WTC11 (cell line): Measurements from ENCODE around the gene VEGFB. TPM values are rescaled to one million over a fixed set of nuclear protein-coding genes. Genes with fewer than 3 reads are reported as not detected.
A peak's percentile ranks its signal among the peaks of the same experiment; 100 is the strongest.

Source experiments
- ATAC-seq: fragments of 200-7000 bp; cut with Tn5 transposase; 2 replicates; pipeline ENCODE4 v1.10.0; 2021; ENCODE audit warnings: mild to moderate bottlenecking, moderate library complexity
- CTCF ChIA-PET: fragments of 300-600 bp; sonication (Branson Sonifier 250); formaldehyde crosslinking; loops from one replicate; lab custom pipeline; 2021; ENCODE audit warnings: antibody characterized with exemption; lab: Charles Lee
- POLR2A ChIA-PET: fragments of 350-600 bp; sonication (Branson Sonifier 250); formaldehyde crosslinking; loops from one replicate; lab custom pipeline; 2021; ENCODE audit warnings: antibody characterized with exemption; lab: Charles Lee
- DNase-seq: peaks from one replicate; pipeline ENCODE4 v3.0.0; 2021; ENCODE audit warnings: low spot score
- H3K27ac Mint-ChIP-seq: 2 replicates; pipeline ENCODE4 v1.8.0; 2021; ENCODE audit warnings: mixed read lengths
- H3K27me3 Mint-ChIP-seq: 2 replicates; pipeline ENCODE4 v1.8.0; 2021; ENCODE audit warnings: low read depth, mild to moderate bottlenecking, moderate library complexity, mixed read lengths
- H3K36me3 Mint-ChIP-seq: 2 replicates; pipeline ENCODE4 v1.8.0; 2021; ENCODE audit warnings: mixed read lengths
- H3K4me1 Mint-ChIP-seq: 2 replicates; pipeline ENCODE4 v1.8.0; 2022; ENCODE audit warnings: mixed read lengths
- H3K4me3 Mint-ChIP-seq: 2 replicates; pipeline ENCODE4 v1.8.0; 2021; ENCODE audit warnings: mild to moderate bottlenecking, moderate library complexity, mixed read lengths
- H3K9me3 Mint-ChIP-seq: 2 replicates; pipeline ENCODE4 v1.8.0; 2021; ENCODE audit warnings: mixed read lengths
- FOXK1 ChIP-seq: sonication (generic); formaldehyde crosslinking; IDR thresholded peaks from 2 replicates; pipeline ENCODE4 v1.8.0; 2022; ENCODE audit warnings: mild to moderate bottlenecking, moderate library complexity, missing genetic modification reagents
- JUN ChIP-seq: sonication (generic); formaldehyde crosslinking; IDR thresholded peaks from 2 replicates; pipeline ENCODE4 v1.8.0; 2023; ENCODE audit warnings: mild to moderate bottlenecking, missing genetic modification reagents
- PRDM15 ChIP-seq: sonication (generic); formaldehyde crosslinking; IDR thresholded peaks from 2 replicates; pipeline ENCODE4 v1.8.0; 2022; ENCODE audit warnings: missing genetic modification reagents
- SMAD4 ChIP-seq: sonication (generic); formaldehyde crosslinking; IDR thresholded peaks from 2 replicates; pipeline ENCODE4 v1.8.0; 2022; ENCODE audit warnings: mild to moderate bottlenecking, missing genetic modification reagents
- SOX15 ChIP-seq: fragments of 250-450 bp; sonication (Bioruptor Pico); IDR thresholded peaks from 2 replicates; pipeline ENCODE4 v1.9.0; 2021; ENCODE audit warnings: mild to moderate bottlenecking
- ZNF396 ChIP-seq: fragments of 250-450 bp; sonication (Bioruptor Pico); IDR thresholded peaks from 2 replicates; pipeline ENCODE4 v1.8.0; 2021; ENCODE audit warnings: mild to moderate bottlenecking, moderate library complexity, borderline replicate concordance
- total RNA-seq: library from RNA; stranded (reverse); gene quantifications from 3 replicates; pipeline ENCODE4 v1.2.3, GENCODE V29; 2021
- TF ChIP-seq, protein P1 (sequence below): sonication (generic); formaldehyde crosslinking; conservative IDR thresholded peaks from 2 replicates; pipeline ENCODE4 v1.8.1; 2023; ENCODE audit warnings: mild to moderate bottlenecking, low read depth, missing genetic modification reagents, moderate library complexity
- TF ChIP-seq, protein P2 (sequence below): sonication (generic); formaldehyde crosslinking; IDR thresholded peaks from 2 replicates; pipeline ENCODE4 v1.8.1; 2023; ENCODE audit warnings: mild to moderate bottlenecking, missing genetic modification reagents, borderline replicate concordance
- TF ChIP-seq, protein P3 (sequence below): sonication (generic); formaldehyde crosslinking; IDR thresholded peaks from 2 replicates; pipeline ENCODE4 v1.8.0; 2022; ENCODE audit warnings: mild to moderate bottlenecking, missing genetic modification reagents
- TF ChIP-seq, protein P4 (sequence below): fragments of 250-450 bp; sonication (Bioruptor Pico); conservative IDR thresholded peaks from 2 replicates; pipeline ENCODE4 v1.9.0; 2021; ENCODE audit warnings: mild to moderate bottlenecking

Gene VEGFB
- total RNA-seq, 1 experiment from 2014 or later: 51.7 TPM

- H3K27me3 Mint-ChIP-seq: no peaks in the 10 kb centered on the region
- H3K9me3 Mint-ChIP-seq: no peaks in the 10 kb centered on the region
- CTCF ChIA-PET: interaction anchor here (0.7 to 5.4 kb wide), 4 partner anchors 47 to 139 kb away, joined by 3 to 76 read pairs (median 35); partner anchors contain the start of gene PLCB3
- TF ChIP-seq SOX15 (CRISPR knock-in tag) (no peak), JUN (no peak), SMAD4 (CRISPR knock-in tag) (no peak), ZNF396 (CRISPR knock-in tag) (no peak), PRDM15 (CRISPR knock-in tag) (no peak), FOXK1 (CRISPR knock-in tag) (no peak)
- TF ChIP-seq, protein P1, sequence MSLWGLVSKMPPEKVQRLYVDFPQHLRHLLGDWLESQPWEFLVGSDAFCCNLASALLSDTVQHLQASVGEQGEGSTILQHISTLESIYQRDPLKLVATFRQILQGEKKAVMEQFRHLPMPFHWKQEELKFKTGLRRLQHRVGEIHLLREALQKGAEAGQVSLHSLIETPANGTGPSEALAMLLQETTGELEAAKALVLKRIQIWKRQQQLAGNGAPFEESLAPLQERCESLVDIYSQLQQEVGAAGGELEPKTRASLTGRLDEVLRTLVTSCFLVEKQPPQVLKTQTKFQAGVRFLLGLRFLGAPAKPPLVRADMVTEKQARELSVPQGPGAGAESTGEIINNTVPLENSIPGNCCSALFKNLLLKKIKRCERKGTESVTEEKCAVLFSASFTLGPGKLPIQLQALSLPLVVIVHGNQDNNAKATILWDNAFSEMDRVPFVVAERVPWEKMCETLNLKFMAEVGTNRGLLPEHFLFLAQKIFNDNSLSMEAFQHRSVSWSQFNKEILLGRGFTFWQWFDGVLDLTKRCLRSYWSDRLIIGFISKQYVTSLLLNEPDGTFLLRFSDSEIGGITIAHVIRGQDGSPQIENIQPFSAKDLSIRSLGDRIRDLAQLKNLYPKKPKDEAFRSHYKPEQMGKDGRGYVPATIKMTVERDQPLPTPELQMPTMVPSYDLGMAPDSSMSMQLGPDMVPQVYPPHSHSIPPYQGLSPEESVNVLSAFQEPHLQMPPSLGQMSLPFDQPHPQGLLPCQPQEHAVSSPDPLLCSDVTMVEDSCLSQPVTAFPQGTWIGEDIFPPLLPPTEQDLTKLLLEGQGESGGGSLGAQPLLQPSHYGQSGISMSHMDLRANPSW (CRISPR knock-in tag): no peak
- TF ChIP-seq, protein P2, sequence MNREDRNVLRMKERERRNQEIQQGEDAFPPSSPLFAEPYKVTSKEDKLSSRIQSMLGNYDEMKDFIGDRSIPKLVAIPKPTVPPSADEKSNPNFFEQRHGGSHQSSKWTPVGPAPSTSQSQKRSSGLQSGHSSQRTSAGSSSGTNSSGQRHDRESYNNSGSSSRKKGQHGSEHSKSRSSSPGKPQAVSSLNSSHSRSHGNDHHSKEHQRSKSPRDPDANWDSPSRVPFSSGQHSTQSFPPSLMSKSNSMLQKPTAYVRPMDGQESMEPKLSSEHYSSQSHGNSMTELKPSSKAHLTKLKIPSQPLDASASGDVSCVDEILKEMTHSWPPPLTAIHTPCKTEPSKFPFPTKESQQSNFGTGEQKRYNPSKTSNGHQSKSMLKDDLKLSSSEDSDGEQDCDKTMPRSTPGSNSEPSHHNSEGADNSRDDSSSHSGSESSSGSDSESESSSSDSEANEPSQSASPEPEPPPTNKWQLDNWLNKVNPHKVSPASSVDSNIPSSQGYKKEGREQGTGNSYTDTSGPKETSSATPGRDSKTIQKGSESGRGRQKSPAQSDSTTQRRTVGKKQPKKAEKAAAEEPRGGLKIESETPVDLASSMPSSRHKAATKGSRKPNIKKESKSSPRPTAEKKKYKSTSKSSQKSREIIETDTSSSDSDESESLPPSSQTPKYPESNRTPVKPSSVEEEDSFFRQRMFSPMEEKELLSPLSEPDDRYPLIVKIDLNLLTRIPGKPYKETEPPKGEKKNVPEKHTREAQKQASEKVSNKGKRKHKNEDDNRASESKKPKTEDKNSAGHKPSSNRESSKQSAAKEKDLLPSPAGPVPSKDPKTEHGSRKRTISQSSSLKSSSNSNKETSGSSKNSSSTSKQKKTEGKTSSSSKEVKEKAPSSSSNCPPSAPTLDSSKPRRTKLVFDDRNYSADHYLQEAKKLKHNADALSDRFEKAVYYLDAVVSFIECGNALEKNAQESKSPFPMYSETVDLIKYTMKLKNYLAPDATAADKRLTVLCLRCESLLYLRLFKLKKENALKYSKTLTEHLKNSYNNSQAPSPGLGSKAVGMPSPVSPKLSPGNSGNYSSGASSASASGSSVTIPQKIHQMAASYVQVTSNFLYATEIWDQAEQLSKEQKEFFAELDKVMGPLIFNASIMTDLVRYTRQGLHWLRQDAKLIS (CRISPR knock-in tag): no peak
- TF ChIP-seq, protein P3, sequence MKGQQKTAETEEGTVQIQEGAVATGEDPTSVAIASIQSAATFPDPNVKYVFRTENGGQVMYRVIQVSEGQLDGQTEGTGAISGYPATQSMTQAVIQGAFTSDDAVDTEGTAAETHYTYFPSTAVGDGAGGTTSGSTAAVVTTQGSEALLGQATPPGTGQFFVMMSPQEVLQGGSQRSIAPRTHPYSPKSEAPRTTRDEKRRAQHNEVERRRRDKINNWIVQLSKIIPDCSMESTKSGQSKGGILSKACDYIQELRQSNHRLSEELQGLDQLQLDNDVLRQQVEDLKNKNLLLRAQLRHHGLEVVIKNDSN (CRISPR knock-in tag): no peak
- TF ChIP-seq, protein P4, sequence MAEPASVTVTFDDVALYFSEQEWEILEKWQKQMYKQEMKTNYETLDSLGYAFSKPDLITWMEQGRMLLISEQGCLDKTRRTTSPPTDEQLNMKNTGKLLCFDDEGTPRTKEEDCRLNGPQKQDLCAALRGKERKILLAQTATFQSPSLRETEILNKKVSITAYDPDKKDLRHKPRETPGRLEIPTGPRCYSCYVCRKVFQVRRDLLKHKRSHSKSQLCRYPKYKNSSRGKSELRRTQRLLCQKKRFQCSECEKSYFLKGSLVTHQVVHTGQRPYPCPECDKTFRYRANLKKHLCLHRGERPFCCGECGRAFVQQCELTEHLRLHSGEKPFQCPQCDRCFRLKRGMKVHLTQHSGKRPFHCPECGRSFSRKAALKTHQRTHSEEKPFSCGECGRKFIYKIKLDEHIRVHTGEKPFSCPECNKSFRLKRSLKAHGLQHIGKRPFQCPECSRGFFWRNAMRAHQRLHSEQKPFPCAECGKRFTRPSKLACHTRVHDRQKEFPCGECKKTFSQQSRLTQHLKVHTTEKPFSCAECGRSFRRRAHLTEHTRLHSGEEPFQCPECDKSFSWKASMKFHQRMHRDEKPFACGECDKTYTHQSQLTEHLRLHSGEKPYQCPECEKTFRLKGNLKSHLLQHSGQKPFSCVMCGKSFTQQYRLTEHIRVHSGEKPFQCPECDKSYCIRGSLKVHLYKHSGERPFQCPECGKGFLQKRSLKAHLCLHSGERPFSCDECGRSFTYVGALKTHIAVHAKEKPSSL (CRISPR knock-in tag): no peak
- H3K27ac Mint-ChIP-seq: peak overlapping the region; percentile 65; the same call in 1 of the 2 replicates
- ATAC-seq: no peak
- peaks cover 6% of the 10 kb centered on the region for H3K4me1 Mint-ChIP-seq
- POLR2A ChIA-PET: interaction anchor here (0.5 kb wide), 1 partner anchor 12 kb away, joined by 3 read pairs; no protein-coding TSS in a partner anchor
- H3K4me3 Mint-ChIP-seq: no peak overlapping the region
- peaks cover 61% of the 10 kb centered on the region for H3K36me3 Mint-ChIP-seq
- no peak for DNase-seq
Observed at GRCh38 chr11:64202992-64203391, 31.4 kb upstream of the VEGFB start.
